ENCODE data around the gene SYVN1. TPM values are rescaled to one million over a fixed set of nuclear protein-coding genes. Genes with fewer than 3 reads are reported as not detected.
"Not testable (repeated sequence)": the region's sequence is repeated elsewhere in the genome, so short reads cannot be mapped to it uniquely, and the experiment has no call there.

SYVN1 gene
- total RNA-seq, 2 donors from 2014 or later = 29.1 to 52.0 TPM

- H3K27me3 ChIP-seq = no peaks in the 10 kb centered on the region
- H3K4me3 ChIP-seq = no peak overlapping the region
- no peaks in the 10 kb centered on the region for H3K36me3 ChIP-seq
- H3K9me3 ChIP-seq = no peaks in the 10 kb centered on the region
- peak; percentile 94 for DNase-seq (ENCODE audit: low spot score)
- TF ChIP-seq, protein P1, sequence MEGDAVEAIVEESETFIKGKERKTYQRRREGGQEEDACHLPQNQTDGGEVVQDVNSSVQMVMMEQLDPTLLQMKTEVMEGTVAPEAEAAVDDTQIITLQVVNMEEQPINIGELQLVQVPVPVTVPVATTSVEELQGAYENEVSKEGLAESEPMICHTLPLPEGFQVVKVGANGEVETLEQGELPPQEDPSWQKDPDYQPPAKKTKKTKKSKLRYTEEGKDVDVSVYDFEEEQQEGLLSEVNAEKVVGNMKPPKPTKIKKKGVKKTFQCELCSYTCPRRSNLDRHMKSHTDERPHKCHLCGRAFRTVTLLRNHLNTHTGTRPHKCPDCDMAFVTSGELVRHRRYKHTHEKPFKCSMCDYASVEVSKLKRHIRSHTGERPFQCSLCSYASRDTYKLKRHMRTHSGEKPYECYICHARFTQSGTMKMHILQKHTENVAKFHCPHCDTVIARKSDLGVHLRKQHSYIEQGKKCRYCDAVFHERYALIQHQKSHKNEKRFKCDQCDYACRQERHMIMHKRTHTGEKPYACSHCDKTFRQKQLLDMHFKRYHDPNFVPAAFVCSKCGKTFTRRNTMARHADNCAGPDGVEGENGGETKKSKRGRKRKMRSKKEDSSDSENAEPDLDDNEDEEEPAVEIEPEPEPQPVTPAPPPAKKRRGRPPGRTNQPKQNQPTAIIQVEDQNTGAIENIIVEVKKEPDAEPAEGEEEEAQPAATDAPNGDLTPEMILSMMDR (IDR thresholded peaks at IDR 0.05) = no peak
- H3K4me1 ChIP-seq = peaks cover 0 to 20% of the 10 kb centered on the region in 2 donors
- peak overlapping the region; percentile 73 to 82 for H3K27ac ChIP-seq
Observed at GRCh38 chr11:65150509-65151299, 16.4 kb upstream of the SYVN1 start.

DNA sequence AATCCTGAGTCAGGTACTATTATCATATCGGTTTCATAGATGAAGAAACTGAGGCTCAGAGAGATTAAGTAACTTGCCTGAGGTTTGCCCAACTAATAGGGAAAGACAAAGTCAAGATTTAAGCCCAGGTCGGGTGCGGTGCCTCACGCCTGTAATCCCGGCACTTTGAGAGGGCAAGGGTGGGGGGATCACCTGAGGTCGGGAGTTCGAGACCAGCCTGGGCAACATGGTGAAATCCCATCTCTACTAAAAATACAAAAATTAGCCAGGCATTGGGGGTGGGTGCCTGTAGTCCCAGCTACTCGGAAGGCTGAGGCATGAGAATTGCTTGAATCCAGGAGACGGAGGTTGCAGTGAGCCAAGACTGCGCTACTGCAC is 15.8 kb upstream of the SYVN1 start:
- not testable (repeated sequence) for H3K36me3 ChIP-seq; H3K4me3 ChIP-seq; DNase-seq (ENCODE audit: low spot score); H3K27me3 ChIP-seq; H3K9me3 ChIP-seq
- H3K4me1 ChIP-seq = peaks cover 0 to 20% of the 10 kb centered on the region in 2 donors
- peak overlapping the region; percentile 73 to 82 for H3K27ac ChIP-seq

GRCh38 chr11:65148657-65149056 is 14.3 kb upstream of the SYVN1 start:
- Histone ChIP-seq H3K27ac (no peak overlapping the region), H3K36me3 (no peaks in the 10 kb centered on the region)

GRCh38 chr11:65147352-65148075 is 13.2 kb upstream of the SYVN1 start:
- Histone ChIP-seq H3K9me3 (no peaks in the 10 kb centered on the region), H3K27me3 (no peaks in the 10 kb centered on the region), H3K36me3 (no peaks in the 10 kb centered on the region), H3K4me3 (no peak overlapping the region), H3K4me1 (peaks cover 0 to 20% of the 10 kb centered on the region in 2 donors), H3K27ac (no peak overlapping the region)
- TF ChIP-seq, protein P1 (IDR thresholded peaks at IDR 0.05) = no peak
- no peak for DNase-seq (ENCODE audit: low spot score)

More at GRCh38 chr11:65148657-65149056, 14.3 kb upstream of the SYVN1 start:
- Histone ChIP-seq H3K4me1 (peaks cover 0 to 20% of the 10 kb centered on the region in 2 donors), H3K27me3 (no peaks in the 10 kb centered on the region), H3K9me3 (no peaks in the 10 kb centered on the region), H3K4me3 (no peak overlapping the region)
- DNase-seq (ENCODE audit: low spot score) = no peak
- TF ChIP-seq, protein P1 (IDR thresholded peaks at IDR 0.05) = no peak

- Histone ChIP-seq H3K9me3 (no peaks in the 10 kb centered on the region), H3K4me1 (no peaks in the 10 kb centered on the region), H3K27me3 (no peaks in the 10 kb centered on the region), H3K4me3 (no peak overlapping the region), H3K27ac (no peak overlapping the region), H3K36me3 (no peaks in the 10 kb centered on the region)
- DNase-seq (ENCODE audit: low spot score) = no peak
- TF ChIP-seq, protein P1 (IDR thresholded peaks at IDR 0.05) = no peak
Observed at GRCh38 chr11:65141896-65142494, 7.7 kb upstream of the SYVN1 start.

DNA sequence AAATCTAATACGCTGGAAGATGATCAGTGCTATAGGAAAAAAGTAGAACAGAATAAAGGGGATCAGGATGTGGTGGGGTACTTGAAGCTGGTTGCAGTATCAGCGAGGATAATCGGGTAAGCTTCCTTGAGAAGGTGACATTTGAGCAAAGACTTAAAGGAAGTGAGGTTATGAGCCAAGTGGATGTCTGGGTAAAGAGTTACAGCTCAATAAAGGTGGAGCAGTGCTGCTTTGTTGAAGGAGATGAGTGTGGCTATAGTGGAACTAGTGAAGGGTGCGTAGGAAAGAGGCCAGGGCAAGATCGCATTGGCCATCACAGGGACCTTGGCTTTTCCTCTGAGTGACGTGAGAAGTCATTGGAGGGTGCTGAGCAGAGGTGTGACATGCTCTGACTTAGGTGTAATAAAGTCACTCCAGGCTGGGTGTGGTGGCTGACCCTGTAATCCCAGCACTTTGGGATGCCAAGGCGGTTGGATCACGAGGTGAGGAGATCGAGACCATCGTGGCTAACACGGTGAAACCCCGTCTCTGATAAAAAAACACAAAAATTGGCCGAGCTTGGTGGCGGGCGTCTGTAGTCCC is 2.3 kb upstream of the SYVN1 start:
- Histone ChIP-seq H3K9me3 (no peaks in the 10 kb centered on the region), H3K4me1 (peaks cover 0 to 35% of the 10 kb centered on the region in 2 donors), H3K36me3 (peaks cover 13% of the 10 kb centered on the region), H3K4me3 (no peak overlapping the region), H3K27me3 (no peaks in the 10 kb centered on the region), H3K27ac (no peak overlapping the region)
- TF ChIP-seq, protein P1 (IDR thresholded peaks at IDR 0.05) = no peak
- DNase-seq (ENCODE audit: low spot score) = no peak
